GM18508 (cell line): ENCODE results near the gene CORO2B.

Source experiments
- ATAC-seq: cut with Tn5 transposase; IDR thresholded peaks from one replicate; pipeline ENCODE4 v1.9.1; 2021; ENCODE audit warnings: moderate number of reproducible peaks; ENCODE audit not compliant: insufficient read depth, unreplicated experiment

CORO2B gene

GRCh38 chr15:68578980-68579935 lies at the start of gene CORO2B:
CORO2B (plus strand) TSS chr15:68578993; CDS start chr15:68579263, 270 bp downstream.
- no peak for ATAC-seq

DNA sequence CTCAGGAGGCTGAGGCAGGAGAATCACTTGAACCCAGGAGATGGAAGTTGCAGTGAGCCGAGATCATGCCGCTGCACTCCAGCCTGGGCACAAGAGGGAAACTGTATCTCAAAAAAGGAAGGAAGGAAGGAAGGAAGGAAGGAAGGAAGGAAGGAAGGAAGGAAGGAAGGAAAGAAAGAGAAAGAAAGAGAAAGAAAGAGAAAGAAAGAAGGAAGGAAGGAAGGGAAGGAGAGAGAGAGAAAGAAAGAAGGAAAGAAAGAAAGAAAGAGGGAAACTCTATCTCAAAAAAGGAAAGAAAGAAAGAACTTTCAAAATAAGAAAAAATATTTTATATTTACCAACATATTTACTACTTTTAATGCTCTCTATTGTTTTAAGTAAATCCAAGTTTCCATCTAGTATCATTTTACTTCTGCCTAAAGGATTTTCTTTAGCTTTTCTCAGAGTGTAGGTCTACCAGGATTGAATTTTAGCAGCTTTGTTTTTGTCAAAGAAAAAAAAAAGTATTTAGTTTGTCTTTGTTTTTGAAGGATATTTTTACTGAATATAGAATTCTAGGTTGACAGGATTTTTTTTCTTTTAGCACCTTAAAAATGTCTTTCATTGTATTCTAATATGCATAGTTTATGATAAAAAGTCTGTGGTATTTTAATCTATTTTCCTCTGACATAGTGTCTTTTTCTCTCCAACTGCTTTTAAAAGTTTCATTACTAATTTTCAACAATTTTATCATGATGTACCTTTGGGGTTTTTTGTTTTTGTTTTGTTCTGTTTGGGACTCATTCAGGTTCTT lies 47.2 kb upstream of the CORO2B start:
- no peak for ATAC-seq

GRCh38 chr15:68536331-68537095 lies 42.3 kb upstream of the CORO2B start:
- ATAC-seq = no peak

DNA sequence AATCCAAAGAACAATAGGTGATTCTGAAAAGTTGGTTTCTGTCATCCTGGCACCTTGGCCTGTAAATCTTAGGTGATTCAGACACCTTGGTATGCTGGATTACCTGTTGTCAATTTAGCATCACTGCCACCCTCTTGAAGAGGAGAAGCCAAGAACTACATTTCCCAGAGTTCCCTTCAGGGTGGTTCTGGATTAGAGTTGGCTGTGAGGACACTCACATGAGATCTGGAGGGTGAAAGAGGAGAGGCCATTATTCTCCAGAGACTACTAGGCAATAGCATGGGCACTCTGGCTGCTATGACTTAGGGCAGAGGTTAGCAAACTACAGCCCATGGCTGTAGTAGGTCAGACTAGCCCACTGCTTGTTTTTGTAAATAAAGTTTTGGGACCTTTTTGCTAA lies 41.7 kb upstream of the CORO2B start:
- no peak for ATAC-seq

GRCh38 chr15:68537506-68537905 lies 41.3 kb upstream of the CORO2B start:
- no peak for ATAC-seq

DNA sequence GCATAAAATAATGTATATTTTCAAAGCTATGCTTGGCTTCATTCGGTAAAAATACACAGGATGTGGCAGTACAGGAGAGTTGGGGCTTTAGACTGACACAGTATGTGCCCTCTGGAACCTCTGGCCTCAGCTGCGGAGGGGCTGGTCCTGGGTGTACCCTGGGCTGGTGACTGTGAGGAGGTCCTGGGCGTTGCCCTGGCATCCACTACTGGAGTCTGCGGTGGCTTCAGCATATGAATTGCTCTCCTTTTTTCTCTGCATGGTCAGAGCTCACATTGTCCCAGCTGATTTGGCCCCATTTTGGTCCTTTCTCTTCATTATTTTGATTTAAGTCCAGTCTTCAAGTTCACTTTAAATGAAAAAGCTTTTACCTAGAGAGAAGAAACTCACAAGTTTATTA lies 40.5 kb upstream of the CORO2B start:
- ATAC-seq = no peak

DNA sequence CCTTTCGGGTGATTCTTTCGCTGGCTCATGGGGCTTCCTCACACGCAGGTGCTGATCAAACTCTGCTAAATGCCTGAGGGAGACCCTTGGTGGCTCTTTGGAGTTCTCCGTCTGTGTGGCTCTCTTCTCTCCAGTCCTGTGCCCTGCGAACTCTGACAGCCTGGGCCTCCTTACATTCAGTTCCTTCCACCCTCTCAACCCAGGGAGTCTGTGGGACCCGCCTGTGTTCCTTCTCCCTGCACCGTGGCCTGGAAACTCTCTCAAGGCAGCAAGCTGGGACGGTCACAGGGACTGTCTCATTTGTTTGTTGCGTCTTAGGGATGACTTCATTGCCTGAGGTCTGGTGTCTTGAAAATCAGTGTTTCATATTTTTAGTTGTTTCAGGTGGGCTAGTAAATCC lies 37.0 kb upstream of the CORO2B start:
- no peak for ATAC-seq

GRCh38 chr15:68542348-68542747 lies 36.4 kb upstream of the CORO2B start:
- ATAC-seq = no peak

- no peak for ATAC-seq
Observed at GRCh38 chr15:68542771-68543164, 36.0 kb upstream of the CORO2B start.

- no peak for ATAC-seq
Observed at GRCh38 chr15:68543165-68544008, 35.4 kb upstream of the CORO2B start.

GRCh38 chr15:68546318-68546717 lies 32.5 kb upstream of the CORO2B start:
- ATAC-seq = no peak

GRCh38 chr15:68548364-68548763 lies 30.4 kb upstream of the CORO2B start:
- no peak for ATAC-seq

DNA sequence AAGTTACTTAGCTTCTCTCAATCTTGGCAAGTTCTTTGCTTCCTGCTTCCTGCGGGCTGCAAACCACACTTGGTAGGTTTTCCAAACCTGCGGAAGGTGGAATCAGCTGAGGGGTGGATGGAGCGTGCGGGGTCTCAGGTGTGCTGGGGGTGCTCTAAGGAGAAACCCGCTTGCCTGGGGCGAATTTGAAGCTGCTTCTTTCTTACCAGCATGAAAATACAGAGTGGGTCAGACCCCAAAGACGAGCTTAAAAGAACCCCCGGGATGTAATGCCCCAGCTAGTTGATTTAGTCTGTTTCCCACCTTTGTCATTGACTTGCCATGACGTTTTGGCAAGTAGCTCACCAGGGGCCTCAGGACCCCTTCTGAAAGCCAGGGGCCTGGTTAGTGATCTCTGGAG lies 28.8 kb upstream of the CORO2B start:
- no peak for ATAC-seq

GRCh38 chr15:68550498-68551295 lies 28.1 kb upstream of the CORO2B start:
- no peak for ATAC-seq

DNA sequence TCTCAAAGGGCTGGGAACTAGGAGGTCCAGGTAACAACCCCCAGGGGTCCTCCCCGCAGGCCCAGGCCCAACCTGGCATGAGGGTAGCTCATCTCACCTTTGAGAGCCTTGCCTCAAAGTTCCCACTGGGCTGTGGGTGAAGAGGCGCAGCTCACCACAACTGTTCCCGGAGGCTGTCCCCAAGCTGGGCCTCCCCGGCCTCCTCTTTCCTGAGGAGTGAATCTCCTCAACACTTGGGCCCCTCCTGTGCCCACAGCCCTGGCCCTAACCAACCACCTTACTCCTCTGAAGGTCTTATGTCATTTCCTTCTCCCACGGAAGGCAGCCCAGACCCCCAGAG lies 27.5 kb upstream of the CORO2B start:
- ATAC-seq = no peak

DNA sequence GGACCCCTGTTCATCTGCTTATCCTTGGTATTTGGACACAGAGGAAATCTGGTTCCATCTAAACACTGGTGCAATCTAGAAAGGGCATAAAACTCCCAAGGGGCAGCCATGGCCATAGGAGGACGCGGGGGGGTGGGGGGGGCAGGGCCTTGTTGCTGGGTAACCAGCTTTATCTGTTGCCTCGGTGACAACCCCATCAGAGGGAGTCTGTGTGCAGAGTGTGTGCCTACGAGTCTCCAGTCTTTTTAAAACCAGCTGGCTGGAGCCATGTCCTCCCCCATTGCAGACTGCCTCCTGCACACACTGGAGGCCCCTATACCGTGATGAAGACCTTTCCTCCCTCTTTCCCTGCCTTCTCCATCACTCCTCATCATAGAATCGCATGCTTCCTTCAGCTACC lies 26.4 kb upstream of the CORO2B start:
- ATAC-seq = no peak

DNA sequence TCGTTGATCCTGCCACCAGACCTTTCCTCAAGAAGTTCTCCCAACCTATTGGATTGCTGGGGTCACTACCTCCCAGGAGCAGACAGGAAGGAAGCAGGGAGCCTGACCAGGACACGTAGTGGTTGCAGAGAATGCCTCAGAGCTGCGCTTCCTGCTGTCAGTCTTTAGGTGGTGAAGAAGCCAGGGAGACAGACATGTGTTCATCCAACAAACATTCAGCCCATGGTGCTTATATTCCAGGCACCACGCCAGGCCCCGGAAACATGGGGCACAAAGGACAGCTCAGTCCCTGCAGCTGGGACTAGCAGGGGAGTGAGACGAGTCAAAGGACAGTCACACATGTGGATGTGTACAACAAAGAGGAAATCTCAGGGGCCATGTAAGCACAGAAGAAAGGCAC lies 26.0 kb upstream of the CORO2B start:
- no peak for ATAC-seq

- ATAC-seq = no peak
Observed at GRCh38 chr15:68553314-68553993, 25.3 kb upstream of the CORO2B start.
